GM12878 (cell line): ENCODE results near the gene PADI1. TPM values are rescaled to one million over a fixed set of nuclear protein-coding genes. Genes with fewer than 3 reads are reported as not detected.

Experiments
- ATAC-seq: fragments of 200-7000 bp; cut with Tn5 transposase; 3 replicates; pipeline ENCODE4 v1.9.1; 2020; ENCODE audit warnings: mild to moderate bottlenecking, moderate library complexity
- BruUV-seq: library from RNA; stranded (reverse); fragments of 400-500 nt; replicated peaks from 2 replicates; lab custom pipeline; 2021; lab: Mats Ljungman, UMichigan
- CTCF ChIA-PET: fragments of 300-600 bp; sonication (Branson Sonifier 250); formaldehyde crosslinking; extraction: SDS; loops from one replicate; lab custom pipeline; 2021; ENCODE audit warnings: inconsistent platforms; lab: Yijun Ruan, JAX
- POLR2A ChIA-PET: fragments of 350-600 bp; formaldehyde crosslinking; extraction: SDS; loops from one replicate; lab custom pipeline; 2021; ENCODE audit warnings: inconsistent platforms; lab: Charles Lee
- RAD21 ChIA-PET: fragments of 300-600 bp; sonication (Branson Sonifier 250); formaldehyde crosslinking; loops from one replicate; lab custom pipeline; 2023; ENCODE audit warnings: antibody characterized with exemption; ENCODE audit not compliant: unreplicated experiment; lab: Charles Lee
- SMC1A ChIA-PET: fragments of 300-600 bp; sonication (Branson Sonifier 250); formaldehyde crosslinking; loops from one replicate; lab custom pipeline; 2023; ENCODE audit not compliant: unreplicated experiment, uncharacterized antibody; lab: Charles Lee
- DNase-seq: peaks from one replicate; pipeline ENCODE4 v3.0.0-alpha.2; 2011; ENCODE audit warnings: low read depth, low spot score
- FAIRE-seq: peaks from 3 replicates; lab custom pipeline; 2011; peaks lifted over from hg19 to GRCh38; lab: Jason Lieb, UNC
- H2AFZ ChIP-seq: 2 replicates; pipeline ENCODE4 v1.6.0; 2011; ENCODE audit warnings: low read depth, low read length, control low read depth; ENCODE audit not compliant: control insufficient read depth
- H3K27ac ChIP-seq: 2 replicates; pipeline ENCODE4 v1.5.1; 2011; ENCODE audit warnings: control low read depth; ENCODE audit not compliant: control insufficient read depth, insufficient read depth
- H3K27me3 ChIP-seq, 2 experiments: replicated peaks in 1 of 2; 2 replicates each; pipeline versions ENCODE4 v1.6.0 to v1.6.1; 2011; ENCODE audit warnings: low read length in 1 of 2; ENCODE audit not compliant: control insufficient read depth in 2 of 2, insufficient read depth in 2 of 2
- H3K36me3 ChIP-seq, 2 experiments: 2 replicates each; pipeline ENCODE4 v1.5.1; 2011; ENCODE audit warnings: low read length in 1 of 2; ENCODE audit not compliant: control insufficient read depth in 2 of 2, insufficient read depth in 2 of 2
- H3K4me1 ChIP-seq: 2 replicates; pipeline ENCODE4 v1.6.1; 2011; ENCODE audit warnings: mild to moderate bottlenecking, low read length, moderate library complexity, mixed read lengths; ENCODE audit not compliant: control insufficient read depth, insufficient read depth
- H3K4me2 ChIP-seq: 2 replicates; pipeline ENCODE4 v1.6.0; 2011; ENCODE audit warnings: control low read depth; ENCODE audit not compliant: control insufficient read depth, insufficient read depth
- H3K4me3 ChIP-seq: fragments of 200-600 bp; sonication (generic); 2 replicates; pipeline ENCODE4 v1.5.1; 2016
- H3K79me2 ChIP-seq: 2 replicates; pipeline ENCODE4 v1.6.0; 2011; ENCODE audit warnings: low read length; ENCODE audit not compliant: control insufficient read depth, insufficient read depth
- H3K9ac ChIP-seq: 2 replicates; pipeline ENCODE4 v1.8.0; 2011; ENCODE audit warnings: low read length, control low read depth, mixed read lengths; ENCODE audit not compliant: control insufficient read depth, insufficient read depth
- H3K9me3 ChIP-seq: replicated peaks from 3 replicates; pipeline ENCODE4 v1.5.1; 2011; ENCODE audit warnings: mild to moderate bottlenecking, low read length; ENCODE audit not compliant: control insufficient read depth, insufficient read depth
- H4K20me1 ChIP-seq: 2 replicates; pipeline ENCODE4 v1.6.0; 2011; ENCODE audit not compliant: control insufficient read depth, insufficient read depth
- ATF3 ChIP-seq: IDR thresholded peaks from 2 replicates; pipeline ENCODE4 v1.6.1; 2011; ENCODE audit warnings: low read depth, mild to moderate bottlenecking, low read length, moderate library complexity, borderline replicate concordance; ENCODE audit errors: extremely low read depth
- BCL11A ChIP-seq: IDR thresholded peaks from 2 replicates; pipeline ENCODE4 v1.6.1; 2011; ENCODE audit warnings: low read depth, low read length
- BRCA1 ChIP-seq: IDR thresholded peaks from 2 replicates; pipeline ENCODE4 v1.6.1; 2011; ENCODE audit warnings: low read depth, low read length, improper control_type of control experiment
- CHD2 ChIP-seq: IDR thresholded peaks from 2 replicates; pipeline ENCODE4 v1.6.1; 2011; ENCODE audit warnings: low read depth, low read length, improper control_type of control experiment, borderline replicate concordance
- MEF2A ChIP-seq: IDR thresholded peaks from 2 replicates; pipeline ENCODE4 v1.6.1; 2011; ENCODE audit warnings: low read depth, mild to moderate bottlenecking, low read length, moderate library complexity; ENCODE audit not compliant: insufficient read depth
- NBN ChIP-seq: fragments of 450-650 bp; IDR thresholded peaks from 2 replicates; pipeline ENCODE4 v1.6.1; 2016
- NFYB ChIP-seq: IDR thresholded peaks from 2 replicates; pipeline ENCODE4 v1.6.1; 2011; ENCODE audit warnings: low read depth, mild to moderate bottlenecking, low read length, improper control_type of control experiment, moderate library complexity; ENCODE audit not compliant: insufficient read depth
- TBL1XR1 ChIP-seq: IDR thresholded peaks from 2 replicates; pipeline ENCODE4 v1.6.1; 2012; ENCODE audit warnings: low read depth, low read length, improper control_type of control experiment
- ZBTB11 ChIP-seq: fragments of 450-650 bp; formaldehyde crosslinking; IDR thresholded peaks from 2 replicates; pipeline ENCODE4 v1.5.0; 2022; ENCODE audit warnings: mild to moderate bottlenecking, missing genetic modification characterization
- ZNF217 ChIP-seq: fragments of 450-650 bp; IDR thresholded peaks from 2 replicates; pipeline ENCODE4 v1.6.1; 2017; ENCODE audit warnings: antibody characterized with exemption, mild to moderate bottlenecking
- WGBS: methylation state at CpG from one replicate; pipeline ENCODE4 v1.1.6; 2016; ENCODE audit warnings: low lambda C conversion rate; ENCODE audit not compliant: insufficient replicate concordance, insufficient coverage; ENCODE audit errors: missing lambda C conversion rate; 5-methylcytosine and 5-hydroxymethylcytosine counted together
- in situ Hi-C: fragments of 300-500 bp; cut with MboI; formaldehyde crosslinking; loops from 9 replicates; pipeline ENCODE4 v1.14.3; 2018; ENCODE audit warnings: mixed read lengths
- intact Hi-C: fragments of 100-400 bp; cut with micrococcal nuclease; formaldehyde crosslinking; loops from one replicate; pipeline ENCODE4 v1.14.2; 2022; ENCODE audit not compliant: unreplicated experiment
- polyA plus RNA-seq, 11 experiments: library from polyadenylated mRNA; depleted of rRNA in 4 of 11; unstranded in 6 of 11; stranded (reverse) in 5 of 11; fragments of >200 nt; fragmentation: Nextera tagmentation in 4 of 11; fragmentation: Illumina TruSeq in 1 of 11; extraction: Ambion mirVana in 4 of 11; extraction: Trizol in 1 of 11; gene quantifications; 1 replicate in 1 of 11; 2 replicates in 10 of 11; pipeline versions ENCODE4 v1.2.1 to v1.2.3, GENCODE V29; 2011 to 2016; ENCODE audit warnings: inconsistent platforms in 2 of 11, missing spikeins in 2 of 11, low read depth in 1 of 11
- total RNA-seq, 4 experiments: library from RNA; depleted of rRNA in 3 of 4; stranded (reverse); fragments of >200 nt in 3 of 4; fragmentation: Illumina TruSeq in 1 of 4; extraction: Trizol in 1 of 4; gene quantifications; 2 replicates each; pipeline versions ENCODE4 v1.2.1 to v1.2.3, GENCODE V29; 2013 to 2021
- TF ChIP-seq, protein P1 (sequence below), 3 experiments: IDR thresholded peaks in 2 of 3; conservative IDR thresholded peaks in 1 of 3; 2 replicates each; pipeline ENCODE4 v1.5.1; 2011; ENCODE audit warnings: low read depth in 3 of 3, low read length in 3 of 3, mild to moderate bottlenecking in 3 of 3, control low read depth in 2 of 3, moderate library complexity in 2 of 3, inconsistent platforms in 1 of 3, mixed read lengths in 1 of 3; ENCODE audit not compliant: control insufficient read depth in 2 of 3, insufficient read depth in 1 of 3; ENCODE audit errors: extremely low read depth in 1 of 3
- TF ChIP-seq, protein P2 (sequence below): fragments of 450-650 bp; IDR thresholded peaks from 2 replicates; pipeline ENCODE4 v1.6.1; 2017; ENCODE audit warnings: mild to moderate bottlenecking, moderate library complexity

Gene PADI1
- total and polyA plus RNA-seq, 10 of the 15 experiments (the other 5 are each of a cell fraction or from before 2014, with no cell fraction given) = 0.05 TPM; not detected in 9

GRCh38 chr1:17186216-17186909 lies 18.6 kb upstream of the PADI1 start:
- Histone ChIP-seq H4K20me1 (no peaks in the 10 kb centered on the region), H3K4me3 (no peak overlapping the region), H3K9me3 (no peaks in the 10 kb centered on the region; the same call in 2 of the 3 replicates), H3K4me1 (no peaks in the 10 kb centered on the region), H3K27ac (no peak overlapping the region), H3K79me2 (no peaks in the 10 kb centered on the region)
- no peak for DNase-seq
- BruUV-seq = no TSS peak
- no peak for FAIRE-seq
- CTCF ChIA-PET = no interaction called here
- in situ Hi-C loops = no loop called here
- intact Hi-C loops = no loop called here
- SMC1A ChIA-PET = interaction anchor here (2.1 kb wide), 1 partner anchor 48 kb away, joined by 4 read pairs; no protein-coding TSS in a partner anchor
- TF ChIP-seq ZNF217 (no peak), BRCA1 (no peak), MEF2A (no peak), ATF3 (no peak), BCL11A (no peak), TBL1XR1 (no peak), NBN (no peak), ZBTB11 (CRISPR knock-in tag) (no peak), CHD2 (no peak), NFYB (no peak)
- TF ChIP-seq, protein P1, sequence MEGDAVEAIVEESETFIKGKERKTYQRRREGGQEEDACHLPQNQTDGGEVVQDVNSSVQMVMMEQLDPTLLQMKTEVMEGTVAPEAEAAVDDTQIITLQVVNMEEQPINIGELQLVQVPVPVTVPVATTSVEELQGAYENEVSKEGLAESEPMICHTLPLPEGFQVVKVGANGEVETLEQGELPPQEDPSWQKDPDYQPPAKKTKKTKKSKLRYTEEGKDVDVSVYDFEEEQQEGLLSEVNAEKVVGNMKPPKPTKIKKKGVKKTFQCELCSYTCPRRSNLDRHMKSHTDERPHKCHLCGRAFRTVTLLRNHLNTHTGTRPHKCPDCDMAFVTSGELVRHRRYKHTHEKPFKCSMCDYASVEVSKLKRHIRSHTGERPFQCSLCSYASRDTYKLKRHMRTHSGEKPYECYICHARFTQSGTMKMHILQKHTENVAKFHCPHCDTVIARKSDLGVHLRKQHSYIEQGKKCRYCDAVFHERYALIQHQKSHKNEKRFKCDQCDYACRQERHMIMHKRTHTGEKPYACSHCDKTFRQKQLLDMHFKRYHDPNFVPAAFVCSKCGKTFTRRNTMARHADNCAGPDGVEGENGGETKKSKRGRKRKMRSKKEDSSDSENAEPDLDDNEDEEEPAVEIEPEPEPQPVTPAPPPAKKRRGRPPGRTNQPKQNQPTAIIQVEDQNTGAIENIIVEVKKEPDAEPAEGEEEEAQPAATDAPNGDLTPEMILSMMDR (IDR thresholded peaks at IDR 0.05 in 2 of 3, conservative IDR thresholded peaks at IDR 0.05 in 1 of 3; ENCODE audit: control insufficient read depth in 2 of 3, extremely low read depth in 1 of 3, insufficient read depth in 1 of 3, low read depth in 3 of 3, low read length in 3 of 3) = no peak
- TF ChIP-seq, protein P2, sequence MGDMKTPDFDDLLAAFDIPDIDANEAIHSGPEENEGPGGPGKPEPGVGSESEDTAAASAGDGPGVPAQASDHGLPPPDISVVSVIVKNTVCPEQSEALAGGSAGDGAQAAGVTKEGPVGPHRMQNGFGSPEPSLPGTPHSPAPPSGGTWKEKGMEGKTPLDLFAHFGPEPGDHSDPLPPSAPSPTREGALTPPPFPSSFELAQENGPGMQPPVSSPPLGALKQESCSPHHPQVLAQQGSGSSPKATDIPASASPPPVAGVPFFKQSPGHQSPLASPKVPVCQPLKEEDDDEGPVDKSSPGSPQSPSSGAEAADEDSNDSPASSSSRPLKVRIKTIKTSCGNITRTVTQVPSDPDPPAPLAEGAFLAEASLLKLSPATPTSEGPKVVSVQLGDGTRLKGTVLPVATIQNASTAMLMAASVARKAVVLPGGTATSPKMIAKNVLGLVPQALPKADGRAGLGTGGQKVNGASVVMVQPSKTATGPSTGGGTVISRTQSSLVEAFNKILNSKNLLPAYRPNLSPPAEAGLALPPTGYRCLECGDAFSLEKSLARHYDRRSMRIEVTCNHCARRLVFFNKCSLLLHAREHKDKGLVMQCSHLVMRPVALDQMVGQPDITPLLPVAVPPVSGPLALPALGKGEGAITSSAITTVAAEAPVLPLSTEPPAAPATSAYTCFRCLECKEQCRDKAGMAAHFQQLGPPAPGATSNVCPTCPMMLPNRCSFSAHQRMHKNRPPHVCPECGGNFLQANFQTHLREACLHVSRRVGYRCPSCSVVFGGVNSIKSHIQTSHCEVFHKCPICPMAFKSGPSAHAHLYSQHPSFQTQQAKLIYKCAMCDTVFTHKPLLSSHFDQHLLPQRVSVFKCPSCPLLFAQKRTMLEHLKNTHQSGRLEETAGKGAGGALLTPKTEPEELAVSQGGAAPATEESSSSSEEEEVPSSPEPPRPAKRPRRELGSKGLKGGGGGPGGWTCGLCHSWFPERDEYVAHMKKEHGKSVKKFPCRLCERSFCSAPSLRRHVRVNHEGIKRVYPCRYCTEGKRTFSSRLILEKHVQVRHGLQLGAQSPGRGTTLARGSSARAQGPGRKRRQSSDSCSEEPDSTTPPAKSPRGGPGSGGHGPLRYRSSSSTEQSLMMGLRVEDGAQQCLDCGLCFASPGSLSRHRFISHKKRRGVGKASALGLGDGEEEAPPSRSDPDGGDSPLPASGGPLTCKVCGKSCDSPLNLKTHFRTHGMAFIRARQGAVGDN = no peak
- TF ChIP-seq, all 136 proteins: peak for 0
- WGBS = 12% methylated on average over 8 of the region's 9 CpGs
- ChIA-PET RAD21 (no interaction called here), POLR2A (no interaction called here)
- Histone ChIP-seq H2AFZ (no peak overlapping the region), H3K4me2 (no peak overlapping the region), H3K27me3 (no peaks in the 10 kb centered on the region), H3K36me3 (no peaks in the 10 kb centered on the region), H3K9ac (no peak overlapping the region)
- ATAC-seq = no peak
